Epithelial cell of proximal tubule (primary cell): Measurements from ENCODE around the gene ALCAM. TPM values are rescaled to one million over a fixed set of nuclear protein-coding genes. Genes with fewer than 3 reads are reported as not detected.

ENCODE experiments used
- DNase-seq: peaks from one replicate; pipeline ENCODE4 v3.0.0-alpha.2; 2011; ENCODE audit warnings: low read depth
- H3K4me3 ChIP-seq: 2 replicates; pipeline ENCODE4 v1.5.1; 2011; ENCODE audit warnings: low read depth, mild to moderate bottlenecking, low read length
- total RNA-seq: library from RNA; depleted of rRNA; stranded (reverse); fragments of >200 nt; gene quantifications from 2 replicates; pipeline ENCODE4 v1.2.3, GENCODE V29; 2015
- TF ChIP-seq, protein P1 (sequence below): conservative IDR thresholded peaks from 2 replicates; pipeline ENCODE4 v1.5.1; 2012; ENCODE audit warnings: low read depth, mild to moderate bottlenecking, low read length

The ALCAM gene
- total RNA-seq, 1 donor from 2014 or later, result 121 TPM

DNA sequence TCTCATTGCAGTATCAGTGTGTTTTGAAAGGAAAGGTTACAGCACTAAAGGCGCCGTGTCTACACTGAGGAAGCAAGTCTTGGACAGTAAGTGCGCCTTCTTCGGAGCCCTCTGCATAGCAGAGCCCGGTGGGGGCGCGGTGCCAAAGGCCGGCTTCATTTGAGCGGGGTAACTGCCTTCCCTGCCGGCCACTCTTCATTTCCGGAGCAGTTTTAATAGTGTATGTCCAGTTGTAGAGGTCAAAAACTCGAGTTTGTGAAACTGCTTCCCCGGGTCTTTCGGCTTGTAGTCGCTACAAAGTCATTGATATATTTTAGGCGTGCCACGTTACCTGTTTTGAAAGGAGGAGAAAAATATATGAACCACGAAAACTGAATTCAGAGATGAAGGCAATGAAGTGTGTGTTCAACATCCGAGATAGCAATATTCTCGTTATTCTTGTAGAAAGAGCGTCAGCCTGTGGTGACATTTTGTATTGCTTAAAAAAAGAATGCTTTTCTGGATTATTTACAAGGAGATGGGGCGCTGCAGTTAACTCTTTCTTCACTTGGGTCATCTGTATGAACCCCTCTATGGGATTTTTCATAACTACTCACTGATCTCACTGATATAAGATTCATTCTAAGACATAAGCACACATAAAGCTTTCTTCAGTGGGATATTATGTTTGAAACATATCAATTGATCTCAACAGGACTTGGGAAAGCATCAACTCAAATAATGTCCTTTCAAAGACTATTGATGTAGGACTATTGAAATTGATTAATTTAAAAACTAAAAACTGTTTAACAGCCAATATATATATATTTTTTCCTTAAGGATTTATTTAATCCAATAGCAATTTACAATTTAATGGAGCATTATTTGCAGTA is 3.0 kb downstream of the ALCAM start:
- peak overlapping the region; percentile 87 for H3K4me3 ChIP-seq
- DNase-seq, result no peak
- TF ChIP-seq, protein P1, sequence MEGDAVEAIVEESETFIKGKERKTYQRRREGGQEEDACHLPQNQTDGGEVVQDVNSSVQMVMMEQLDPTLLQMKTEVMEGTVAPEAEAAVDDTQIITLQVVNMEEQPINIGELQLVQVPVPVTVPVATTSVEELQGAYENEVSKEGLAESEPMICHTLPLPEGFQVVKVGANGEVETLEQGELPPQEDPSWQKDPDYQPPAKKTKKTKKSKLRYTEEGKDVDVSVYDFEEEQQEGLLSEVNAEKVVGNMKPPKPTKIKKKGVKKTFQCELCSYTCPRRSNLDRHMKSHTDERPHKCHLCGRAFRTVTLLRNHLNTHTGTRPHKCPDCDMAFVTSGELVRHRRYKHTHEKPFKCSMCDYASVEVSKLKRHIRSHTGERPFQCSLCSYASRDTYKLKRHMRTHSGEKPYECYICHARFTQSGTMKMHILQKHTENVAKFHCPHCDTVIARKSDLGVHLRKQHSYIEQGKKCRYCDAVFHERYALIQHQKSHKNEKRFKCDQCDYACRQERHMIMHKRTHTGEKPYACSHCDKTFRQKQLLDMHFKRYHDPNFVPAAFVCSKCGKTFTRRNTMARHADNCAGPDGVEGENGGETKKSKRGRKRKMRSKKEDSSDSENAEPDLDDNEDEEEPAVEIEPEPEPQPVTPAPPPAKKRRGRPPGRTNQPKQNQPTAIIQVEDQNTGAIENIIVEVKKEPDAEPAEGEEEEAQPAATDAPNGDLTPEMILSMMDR, result peak; percentile 66

DNA sequence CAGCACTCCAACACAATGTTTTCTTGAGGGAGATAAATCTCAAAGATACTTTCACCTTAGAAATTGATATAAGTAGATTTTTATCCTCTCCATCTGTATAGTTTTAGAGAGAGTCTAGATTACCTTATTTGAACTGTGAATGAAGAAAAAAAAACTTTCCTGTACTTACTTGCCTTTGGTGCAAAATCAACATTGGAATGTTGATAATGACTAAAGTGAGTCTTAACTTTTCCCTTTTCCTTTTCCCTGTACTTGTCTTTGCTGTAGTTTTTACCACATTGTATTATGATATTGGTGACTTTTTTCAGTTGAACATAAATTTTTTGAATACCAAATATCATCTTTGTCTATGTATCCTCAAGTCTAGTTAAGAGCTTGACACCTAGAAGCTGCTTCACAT is 6.7 kb downstream of the ALCAM start:
- no peak for DNase-seq
- H3K4me3 ChIP-seq, result no peak overlapping the region
- TF ChIP-seq, protein P1, result no peak

DNA sequence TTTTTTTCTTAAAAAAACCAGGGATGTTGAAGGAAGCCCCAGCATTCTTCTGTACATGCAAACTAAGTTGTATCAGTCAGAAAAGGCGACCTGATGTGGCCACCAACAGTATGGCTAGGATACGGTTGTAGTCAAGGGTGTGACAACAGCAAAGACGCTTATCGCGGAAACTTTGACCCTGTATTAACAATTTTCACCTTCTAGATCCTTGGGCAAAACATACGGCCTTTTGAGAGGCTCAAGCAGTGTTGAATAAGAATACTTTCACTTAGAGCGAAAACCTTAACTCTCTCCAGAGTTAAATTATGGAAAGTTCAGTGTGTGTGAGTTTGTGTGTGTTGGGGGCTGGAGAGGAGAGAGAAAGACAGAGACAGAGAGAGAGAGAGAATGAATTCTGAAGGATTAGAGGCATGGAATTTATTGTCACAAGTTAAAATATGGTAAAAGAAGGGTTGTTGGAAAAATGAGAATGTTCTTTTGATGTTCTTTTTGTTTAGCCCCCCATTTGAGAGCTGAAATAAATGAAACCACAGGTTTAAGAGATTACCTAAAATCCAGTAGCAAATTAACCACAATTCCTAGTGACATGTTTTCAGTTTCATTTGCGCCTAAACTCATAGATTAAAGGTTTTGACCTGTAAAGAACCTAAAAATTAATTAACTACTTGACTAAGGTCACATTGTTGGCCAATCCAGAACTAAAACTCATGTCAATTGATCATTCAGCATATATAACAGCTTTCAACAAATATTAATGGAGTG is 9.2 kb downstream of the ALCAM start:
- DNase-seq, result no peak
- TF ChIP-seq, protein P1, result no peak
- H3K4me3 ChIP-seq, result no peak overlapping the region

DNA sequence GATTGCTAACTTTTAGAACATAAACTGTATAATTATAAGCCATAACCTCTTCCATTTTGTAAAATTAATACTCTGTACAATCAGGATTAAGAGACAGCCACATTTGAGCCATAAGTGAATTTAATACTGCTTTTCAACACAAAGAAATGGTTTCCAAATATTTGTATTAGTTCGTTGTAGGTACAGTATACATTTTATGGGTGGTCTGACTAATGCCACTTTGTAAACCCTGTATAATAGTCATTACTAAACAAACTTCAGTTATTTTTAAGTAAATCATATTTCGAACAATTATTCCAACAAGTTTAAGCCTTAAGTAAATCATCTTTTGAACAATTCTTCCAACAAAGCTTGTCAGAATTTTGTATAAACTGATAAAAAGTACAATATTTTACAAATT is 11.0 kb downstream of the ALCAM start:
- H3K4me3 ChIP-seq, result no peak overlapping the region
- no peak for DNase-seq
- TF ChIP-seq, protein P1, result no peak

DNA sequence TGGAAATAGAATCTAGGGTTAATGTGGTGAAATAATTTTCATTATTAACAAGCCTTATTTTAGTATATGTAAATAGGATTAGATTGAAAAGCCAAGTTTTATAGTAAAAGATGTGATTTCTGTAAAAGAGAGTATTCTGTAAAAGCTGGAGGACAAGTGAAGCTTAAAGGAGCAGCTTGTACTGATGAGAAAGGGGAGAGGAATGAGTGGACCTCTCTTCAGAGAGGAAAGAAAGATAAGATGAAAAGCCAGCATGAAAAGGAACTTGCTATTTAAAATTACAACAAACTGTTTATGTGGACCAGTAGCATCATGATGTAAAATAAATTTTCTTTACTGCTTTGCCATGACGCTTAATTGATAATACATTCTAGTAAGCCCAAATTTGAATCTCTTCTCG is 18.5 kb downstream of the ALCAM start:
- no peak for DNase-seq
- TF ChIP-seq, protein P1, result no peak
- H3K4me3 ChIP-seq, result no peak overlapping the region

DNA sequence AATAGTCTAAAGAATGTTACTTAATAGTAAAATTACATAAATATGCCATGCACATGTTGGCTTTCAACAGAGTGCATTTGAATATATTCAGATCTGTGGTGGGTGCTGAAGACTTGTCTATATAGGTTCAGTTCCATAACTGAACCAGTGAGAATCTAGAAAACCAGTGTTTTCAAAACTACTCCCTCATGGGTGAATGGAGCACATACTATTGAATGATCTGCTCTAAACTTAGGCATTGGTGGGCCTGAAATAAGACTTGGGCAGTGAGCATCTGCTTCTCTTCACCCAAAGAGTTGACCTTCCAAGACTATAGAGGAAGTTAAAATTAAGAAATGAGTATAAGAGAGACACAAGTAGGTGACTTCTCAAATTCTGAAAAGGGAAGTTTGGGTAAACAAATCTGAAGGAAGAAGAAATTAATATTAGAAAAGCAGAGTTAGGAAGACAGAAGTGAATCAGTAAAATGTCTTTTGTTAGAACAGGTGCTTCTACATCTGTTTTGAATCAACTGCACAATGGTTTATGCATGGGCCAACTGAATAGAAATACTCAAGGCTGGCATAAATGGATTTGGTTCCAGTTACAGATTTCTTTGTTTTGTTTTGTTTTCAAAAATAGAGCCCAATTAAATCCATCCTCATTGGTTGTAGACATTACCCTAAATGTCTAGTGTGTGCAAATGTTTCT is 19.3 kb downstream of the ALCAM start:
- TF ChIP-seq, protein P1, result no peak
- H3K4me3 ChIP-seq, result no peak overlapping the region
- no peak for DNase-seq
